Natural killer cell treated with Interleukin-12 subunit alpha and Interleukin-12 subunit beta and Interleukin-15 and Interleukin-18, amount 100 ng/mL, for 72 hours (primary cell): ENCODE results near the gene RPS6KB2. TPM values are rescaled to one million over a fixed set of nuclear protein-coding genes. Genes with fewer than 3 reads are reported as not detected.
A peak's percentile ranks its signal among the peaks of the same experiment; 100 is the strongest.
"Not testable (repeated sequence)": the region's sequence is repeated elsewhere in the genome, so short reads cannot be mapped to it uniquely, and the experiment has no call there.

Source experiments
- ATAC-seq, 2 donors: fragments of 150-1000 bp; cut with Tn5 transposase in 1 of 2; sonication (Bioruptor Pico), chemical (Tn5 transposase) in 1 of 2; 2 replicates each; pipeline ENCODE4 v1.10.0; 2021
- DNase-seq: peaks from one replicate; pipeline ENCODE4 v3.0.0; 2022; ENCODE audit warnings: low spot score
- H3K27ac Mint-ChIP-seq, 2 donors: 1 replicate in 1 of 2; 2 replicates in 1 of 2; pipeline ENCODE4 v1.8.0; 2022; ENCODE audit warnings: mixed read lengths in 2 of 2, mild to moderate bottlenecking in 1 of 2, moderate library complexity in 1 of 2
- H3K27me3 Mint-ChIP-seq, 2 donors: 1 replicate in 1 of 2; 2 replicates in 1 of 2; pipeline ENCODE4 v1.8.0; 2022; ENCODE audit warnings: mixed read lengths in 2 of 2
- H3K36me3 Mint-ChIP-seq: one replicate; pipeline ENCODE4 v1.8.0; 2022; ENCODE audit warnings: mixed read lengths
- H3K4me1 Mint-ChIP-seq, 2 donors: 1 replicate in 1 of 2; 2 replicates in 1 of 2; pipeline ENCODE4 v1.8.0; 2022; ENCODE audit warnings: low read depth in 2 of 2, mixed read lengths in 2 of 2, mild to moderate bottlenecking in 1 of 2
- H3K4me3 Mint-ChIP-seq: one replicate; pipeline ENCODE4 v1.8.0; 2022; ENCODE audit warnings: mixed read lengths
- H3K9me3 Mint-ChIP-seq: 2 replicates; pipeline ENCODE4 v1.8.0; 2022; ENCODE audit warnings: mixed read lengths
- total RNA-seq, 2 donors: library from RNA; stranded (reverse); gene quantifications; one replicate each; pipeline ENCODE4 v1.2.3, GENCODE V29; 2022

The RPS6KB2 gene
- total RNA-seq, 2 donors from 2014 or later, result 95.8 to 112 TPM

DNA sequence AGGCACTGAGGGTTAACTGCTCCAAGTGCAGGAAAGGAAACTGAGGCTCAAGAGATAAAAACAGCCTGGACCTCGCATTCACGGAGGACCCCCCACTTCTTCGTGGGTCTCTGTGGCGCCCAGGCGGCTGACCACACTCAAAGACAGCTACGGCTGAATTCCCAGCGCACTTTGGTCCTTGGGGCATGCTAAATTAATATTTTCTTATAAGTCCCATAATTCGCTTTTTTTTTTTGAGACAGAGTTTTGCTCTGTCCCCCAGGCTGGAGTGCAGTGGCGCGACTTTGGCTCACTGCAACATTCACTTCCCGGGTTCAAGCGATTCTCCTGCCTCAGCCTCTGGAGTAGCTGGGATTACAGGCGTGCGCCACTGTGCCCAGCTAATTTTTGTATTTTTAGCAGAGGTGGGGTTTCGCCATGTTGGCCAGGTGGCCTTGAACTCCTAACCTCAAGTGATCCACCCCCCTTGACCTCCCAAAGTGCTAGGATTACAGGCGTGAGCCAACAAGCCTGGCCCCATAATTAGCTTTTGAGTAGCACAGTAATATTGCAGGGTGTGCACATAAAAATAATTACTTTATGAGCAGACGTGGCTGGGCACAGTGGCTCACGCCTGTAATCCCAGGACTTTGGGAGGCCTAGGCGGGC, 26.0 kb upstream of the RPS6KB2 start:
- not testable (repeated sequence) for H3K36me3 Mint-ChIP-seq, ATAC-seq

DNA sequence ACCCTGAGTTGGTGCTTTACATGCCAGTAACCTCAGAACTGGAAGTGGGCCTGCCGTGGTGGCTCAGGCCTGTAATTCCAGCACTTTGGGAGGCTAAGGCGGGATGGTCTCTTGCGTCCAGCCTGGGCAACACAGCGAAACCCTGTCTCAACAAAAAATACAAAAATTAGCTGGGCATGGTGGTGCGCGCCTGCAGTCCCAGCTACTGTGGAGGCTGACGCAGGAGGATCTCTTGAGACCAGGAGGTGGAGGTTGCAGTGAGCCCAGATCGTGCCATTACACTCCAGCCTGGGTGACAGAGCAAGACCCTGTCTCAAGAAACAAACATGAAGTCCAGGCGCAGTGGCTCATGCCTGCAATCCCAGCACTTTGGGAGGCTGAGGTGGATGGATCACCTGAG, 25.2 kb upstream of the RPS6KB2 start:
- not testable (repeated sequence) for H3K27me3 Mint-ChIP-seq, H3K36me3 Mint-ChIP-seq, ATAC-seq, DNase-seq, H3K9me3 Mint-ChIP-seq
- peak overlapping the region; percentile 97 for H3K27ac Mint-ChIP-seq
- H3K4me3 Mint-ChIP-seq, result peak overlapping the region; percentile 91
- peaks cover 36 to 41% of the 10 kb centered on the region in 2 donors for H3K4me1 Mint-ChIP-seq

More for the DNA sequence above, 26.0 kb upstream of the RPS6KB2 start:
- Mint-ChIP-seq H3K4me3 (peak overlapping the region; percentile 62), H3K27ac (peak overlapping the region; percentile 97), H3K4me1 (peaks cover 36 to 42% of the 10 kb centered on the region in 2 donors)
- H3K27me3 Mint-ChIP-seq, H3K9me3 Mint-ChIP-seq, DNase-seq: not testable (repeated sequence)

DNA sequence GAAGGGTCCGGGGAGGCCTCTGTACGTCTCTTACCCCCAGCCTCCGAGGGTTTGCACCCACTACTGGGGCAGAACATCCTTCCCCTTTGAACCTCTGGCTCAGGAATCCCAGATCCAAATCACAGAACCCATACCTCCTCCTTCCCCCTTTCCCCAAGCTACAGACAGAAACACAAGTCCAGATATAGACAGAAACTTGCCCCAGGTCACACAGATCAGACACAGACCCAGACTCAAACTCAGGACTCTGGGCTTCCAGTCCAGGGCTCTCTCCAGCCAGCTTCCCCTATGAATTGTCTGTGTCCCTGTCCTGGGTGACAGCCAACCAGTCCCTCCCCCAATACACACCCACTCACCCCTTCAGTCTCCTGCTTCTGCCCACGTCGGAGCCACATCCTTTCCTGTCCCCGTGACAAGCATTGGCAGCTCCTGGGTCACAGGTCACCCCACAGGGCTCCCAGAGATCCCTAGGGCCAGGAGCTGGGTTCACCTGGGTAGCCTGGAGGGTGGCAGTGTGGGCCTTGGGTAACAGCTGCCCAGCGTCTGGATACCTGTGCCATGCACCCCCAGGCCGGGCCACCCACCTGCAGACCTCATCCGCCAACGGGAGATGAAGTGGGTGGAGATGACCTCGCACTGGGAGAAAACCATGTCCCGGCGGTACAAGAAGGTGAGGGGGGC, 23.6 kb upstream of the RPS6KB2 start:
- H3K4me1 Mint-ChIP-seq, result peaks cover 42 to 45% of the 10 kb centered on the region in 2 donors
- no peaks in the 10 kb centered on the region for H3K9me3 Mint-ChIP-seq
- ATAC-seq, result no peak
- peak overlapping the region; percentile 91 for H3K4me3 Mint-ChIP-seq
- no peaks in the 10 kb centered on the region for H3K27me3 Mint-ChIP-seq
- peak overlapping the region; percentile 97 for H3K27ac Mint-ChIP-seq
- peaks cover 4% of the 10 kb centered on the region for H3K36me3 Mint-ChIP-seq
- no peak for DNase-seq

DNA sequence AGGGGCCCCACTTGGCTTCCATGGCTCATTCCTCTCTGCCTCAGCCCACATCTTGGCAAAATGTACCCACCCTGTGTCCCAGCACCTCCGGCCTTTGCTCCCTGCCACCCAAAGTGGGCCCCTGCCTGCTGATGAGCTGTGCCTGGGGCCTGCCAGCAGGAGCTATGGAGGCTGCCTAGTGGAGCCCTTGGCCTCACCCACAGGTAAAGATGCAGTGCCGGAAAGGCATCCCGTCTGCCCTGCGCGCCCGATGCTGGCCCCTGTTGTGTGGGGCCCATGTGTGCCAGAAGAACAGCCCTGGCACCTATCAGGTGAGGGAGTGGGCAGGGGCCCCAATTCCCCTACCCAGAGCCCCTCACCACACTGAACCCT, 23.1 kb upstream of the RPS6KB2 start:
- Mint-ChIP-seq H3K36me3 (peaks cover 4% of the 10 kb centered on the region), H3K4me3 (peak overlapping the region; percentile 91), H3K27ac (peak overlapping the region; percentile 97), H3K9me3 (no peaks in the 10 kb centered on the region), H3K27me3 (no peaks in the 10 kb centered on the region), H3K4me1 (peaks cover 44 to 48% of the 10 kb centered on the region in 2 donors)
- ATAC-seq, result no peak
- DNase-seq, result no peak

DNA sequence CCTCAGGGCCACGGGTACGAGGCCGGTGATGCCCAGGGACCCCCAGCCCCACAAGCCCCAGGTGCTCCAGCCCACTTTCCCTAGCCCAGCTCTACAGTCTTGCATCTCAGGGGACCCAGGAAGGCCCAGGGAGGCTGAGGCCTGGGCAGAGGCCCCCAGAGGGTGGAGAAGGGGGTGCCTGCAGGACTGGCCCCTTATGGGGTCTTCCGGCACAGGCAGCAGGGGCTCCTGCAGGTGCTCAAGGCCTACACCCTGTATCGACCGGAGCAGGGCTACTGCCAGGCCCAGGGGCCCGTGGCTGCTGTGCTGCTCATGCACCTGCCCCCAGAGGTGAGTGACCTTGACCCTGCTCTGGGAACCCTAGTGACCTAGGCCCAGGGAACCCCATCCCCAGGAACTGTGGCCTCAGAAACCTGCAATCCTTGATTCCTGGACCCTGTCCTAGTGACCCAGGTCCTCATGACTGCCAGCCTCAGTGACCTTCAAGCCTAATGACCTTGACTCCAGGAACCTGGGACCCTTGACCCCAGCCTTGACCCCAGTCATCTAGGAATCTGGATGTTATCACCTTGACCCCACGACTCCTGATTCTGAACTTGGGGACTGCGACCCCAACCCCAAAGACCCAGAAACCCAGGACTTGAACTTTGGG, 22.5 kb upstream of the RPS6KB2 start:
- Mint-ChIP-seq H3K9me3 (no peaks in the 10 kb centered on the region), H3K36me3 (no peaks in the 10 kb centered on the region), H3K4me3 (peak overlapping the region; percentile 91), H3K4me1 (peaks cover 45 to 47% of the 10 kb centered on the region in 2 donors), H3K27ac (peak overlapping the region; percentile 97), H3K27me3 (no peaks in the 10 kb centered on the region)
- no peak for ATAC-seq
- no peak for DNase-seq

DNA sequence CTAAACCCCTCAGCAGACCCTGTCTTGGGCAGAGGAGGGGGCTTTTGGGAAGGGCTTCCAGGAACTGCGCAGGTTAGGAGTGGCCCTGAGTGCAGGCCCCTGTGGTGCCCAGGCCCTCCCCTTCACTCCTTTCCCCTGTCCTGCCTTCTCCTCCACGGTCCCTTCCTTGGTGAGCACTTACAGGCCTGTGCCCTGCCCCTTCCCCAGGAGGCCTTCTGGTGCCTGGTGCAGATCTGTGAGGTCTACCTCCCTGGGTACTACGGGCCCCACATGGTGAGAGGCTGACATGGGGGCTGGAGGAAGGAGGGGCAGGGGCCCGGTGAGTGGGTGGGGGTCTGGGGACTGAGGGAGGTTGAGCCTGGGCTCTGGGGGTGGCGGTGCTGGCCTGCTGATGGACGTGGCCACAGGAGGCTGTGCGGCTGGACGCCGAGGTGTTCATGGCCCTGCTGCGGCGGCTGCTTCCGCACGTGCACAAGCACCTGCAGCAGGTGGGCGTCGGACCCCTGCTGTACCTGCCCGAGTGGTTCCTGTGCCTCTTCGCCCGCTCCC, 21.8 kb upstream of the RPS6KB2 start:
- Mint-ChIP-seq H3K27me3 (no peaks in the 10 kb centered on the region), H3K4me3 (peak overlapping the region; percentile 83), H3K4me1 (peaks cover 49 to 50% of the 10 kb centered on the region in 2 donors)

DNA sequence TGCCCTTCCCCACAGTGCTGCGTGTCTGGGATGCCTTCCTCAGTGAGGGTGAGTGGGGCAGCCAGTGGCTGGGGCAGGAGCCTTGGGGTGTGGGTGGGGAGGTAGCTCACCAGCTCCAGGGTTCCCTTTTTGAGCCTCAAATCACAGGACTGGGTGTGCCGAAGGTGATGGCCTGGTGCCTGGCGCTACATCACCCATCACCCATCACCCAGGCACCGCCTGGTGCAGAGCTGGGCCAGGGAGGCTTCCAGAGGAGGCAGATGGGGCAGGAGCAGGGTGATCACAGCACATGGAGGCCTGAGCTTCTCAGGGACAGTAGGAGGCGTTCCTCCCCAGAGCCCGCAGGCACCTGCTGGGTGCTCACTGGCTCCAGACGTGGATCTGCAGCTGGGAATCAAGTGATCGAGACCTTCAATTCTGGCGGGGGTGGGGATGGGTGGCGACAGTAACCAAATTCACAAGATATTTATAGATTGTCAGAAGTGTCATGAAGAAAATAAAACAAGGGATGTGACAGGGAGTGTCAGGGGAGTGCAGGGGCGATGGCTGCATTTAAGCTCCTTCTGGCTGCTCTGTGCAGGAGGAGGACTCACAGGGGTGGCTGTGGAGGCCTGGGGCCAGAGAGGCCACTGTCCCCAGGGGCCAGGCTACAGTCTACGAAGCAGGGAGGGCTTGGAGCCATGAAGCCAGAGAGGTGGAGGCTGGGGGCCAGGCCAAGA, 21.2 kb upstream of the RPS6KB2 start:
- no peak for ATAC-seq
- Mint-ChIP-seq H3K36me3 (no peaks in the 10 kb centered on the region), H3K27me3 (no peaks in the 10 kb centered on the region), H3K27ac (peak overlapping the region; percentile 97), H3K9me3 (no peaks in the 10 kb centered on the region), H3K4me1 (peaks cover 50 to 54% of the 10 kb centered on the region in 2 donors), H3K4me3 (peak overlapping the region; percentile 83)
- no peak for DNase-seq

More for the DNA sequence above, 21.8 kb upstream of the RPS6KB2 start:
- DNase-seq (no peak), ATAC-seq (no peak)
- peak overlapping the region; percentile 97 for H3K27ac Mint-ChIP-seq
- no peaks in the 10 kb centered on the region for H3K9me3 Mint-ChIP-seq
- no peaks in the 10 kb centered on the region for H3K36me3 Mint-ChIP-seq

DNA sequence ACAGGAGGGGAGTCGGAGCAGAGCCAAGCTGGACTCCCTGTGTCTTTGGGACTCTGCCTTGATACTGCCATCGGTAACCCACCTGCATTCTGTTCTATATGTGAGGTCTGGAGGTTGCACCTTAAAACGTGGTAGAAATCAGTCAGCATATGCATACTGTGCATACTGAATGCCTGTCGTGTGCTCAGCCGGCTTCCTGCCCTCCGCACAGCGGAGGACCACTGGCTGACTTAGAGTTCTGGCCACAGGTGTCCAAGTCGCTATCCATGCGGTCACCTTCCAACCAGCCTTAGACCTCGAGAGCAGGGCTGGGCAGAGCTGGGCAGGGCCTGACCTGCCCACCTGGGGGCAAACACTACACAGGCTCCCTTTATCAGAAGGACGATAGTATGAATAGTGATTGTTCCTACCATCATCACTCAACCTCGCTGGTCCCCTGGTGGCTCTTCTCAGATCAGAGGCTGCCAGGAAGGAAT, 20.6 kb upstream of the RPS6KB2 start:
- Mint-ChIP-seq H3K27ac (peak overlapping the region; percentile 97), H3K4me1 (peaks cover 53 to 58% of the 10 kb centered on the region in 2 donors), H3K27me3 (no peaks in the 10 kb centered on the region), H3K9me3 (no peaks in the 10 kb centered on the region), H3K36me3 (no peaks in the 10 kb centered on the region), H3K4me3 (peak overlapping the region; percentile 83)
- DNase-seq (no peak), ATAC-seq (no peak)

DNA sequence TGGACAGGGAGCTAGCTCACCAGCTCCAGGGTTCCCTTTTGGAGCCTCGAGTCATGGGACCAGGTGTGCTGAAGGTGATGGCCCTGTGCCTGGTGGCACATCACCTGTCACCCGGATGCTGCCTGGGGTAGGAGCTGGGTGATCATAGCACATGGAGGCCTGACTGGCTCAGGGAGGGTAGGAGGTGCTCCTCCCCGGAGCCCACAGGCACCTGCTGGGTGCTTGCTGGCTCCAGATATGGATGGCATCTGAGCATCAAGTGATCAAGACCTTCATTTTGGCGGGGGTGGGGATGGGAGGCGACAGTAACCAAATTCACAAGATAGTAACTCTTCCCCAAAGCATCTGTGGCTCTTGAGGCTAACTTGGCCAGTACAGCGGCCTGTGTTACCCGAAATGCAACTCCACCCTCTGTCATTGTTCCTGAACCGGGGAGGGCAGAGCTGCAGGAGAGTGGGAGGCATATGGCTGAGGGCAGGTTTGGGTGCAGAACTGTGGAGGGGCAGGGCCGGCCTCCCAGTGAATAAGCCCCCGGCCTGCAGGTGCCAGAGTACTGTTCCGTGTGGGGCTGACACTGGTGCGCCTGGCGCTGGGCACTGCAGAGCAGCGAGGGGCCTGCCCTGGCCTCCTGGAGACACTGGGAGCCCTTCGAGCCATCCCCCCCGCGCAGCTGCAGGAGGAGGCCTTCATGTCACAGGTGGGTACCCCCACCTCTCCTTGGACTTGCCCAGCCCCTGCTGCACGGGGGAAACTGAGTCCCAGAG, 19.7 kb upstream of the RPS6KB2 start:
- peaks cover 56 to 61% of the 10 kb centered on the region in 2 donors for H3K4me1 Mint-ChIP-seq
- DNase-seq (no peak), ATAC-seq (peak; percentile 5 to 30)
- H3K9me3 Mint-ChIP-seq, result no peaks in the 10 kb centered on the region
- peak overlapping the region; percentile 83 for H3K4me3 Mint-ChIP-seq
- H3K27me3 Mint-ChIP-seq, result no peaks in the 10 kb centered on the region
- peak overlapping the region; percentile 97 for H3K27ac Mint-ChIP-seq
- H3K36me3 Mint-ChIP-seq, result no peaks in the 10 kb centered on the region

DNA sequence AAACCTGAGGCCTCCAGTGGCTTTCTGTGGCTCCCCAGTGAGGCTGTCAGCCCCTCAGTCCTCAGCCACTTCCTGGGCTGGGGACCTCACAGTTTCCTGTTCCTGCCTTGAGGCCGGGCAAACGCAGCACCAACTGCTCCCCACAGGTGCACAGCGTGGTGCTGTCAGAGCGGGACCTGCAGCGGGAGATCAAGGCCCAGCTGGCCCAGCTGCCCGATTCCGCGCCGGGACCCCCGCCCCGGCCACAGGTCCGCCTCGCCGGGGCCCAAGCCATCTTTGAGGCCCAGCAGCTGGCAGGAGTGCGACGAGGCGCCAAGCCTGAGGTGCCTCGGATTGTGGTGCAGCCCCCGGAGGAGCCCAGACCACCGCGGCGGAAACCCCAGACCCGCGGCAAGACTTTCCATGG, 19.0 kb upstream of the RPS6KB2 start:
- ATAC-seq (peak; percentile 81 to 84), DNase-seq (peak; percentile 83)
- peak overlapping the region; percentile 83 for H3K4me3 Mint-ChIP-seq
- H3K27me3 Mint-ChIP-seq, result no peaks in the 10 kb centered on the region
- no peaks in the 10 kb centered on the region for H3K9me3 Mint-ChIP-seq
- peaks cover 54 to 61% of the 10 kb centered on the region in 2 donors for H3K4me1 Mint-ChIP-seq
- H3K27ac Mint-ChIP-seq, result peak overlapping the region; percentile 97
- no peaks in the 10 kb centered on the region for H3K36me3 Mint-ChIP-seq

DNA sequence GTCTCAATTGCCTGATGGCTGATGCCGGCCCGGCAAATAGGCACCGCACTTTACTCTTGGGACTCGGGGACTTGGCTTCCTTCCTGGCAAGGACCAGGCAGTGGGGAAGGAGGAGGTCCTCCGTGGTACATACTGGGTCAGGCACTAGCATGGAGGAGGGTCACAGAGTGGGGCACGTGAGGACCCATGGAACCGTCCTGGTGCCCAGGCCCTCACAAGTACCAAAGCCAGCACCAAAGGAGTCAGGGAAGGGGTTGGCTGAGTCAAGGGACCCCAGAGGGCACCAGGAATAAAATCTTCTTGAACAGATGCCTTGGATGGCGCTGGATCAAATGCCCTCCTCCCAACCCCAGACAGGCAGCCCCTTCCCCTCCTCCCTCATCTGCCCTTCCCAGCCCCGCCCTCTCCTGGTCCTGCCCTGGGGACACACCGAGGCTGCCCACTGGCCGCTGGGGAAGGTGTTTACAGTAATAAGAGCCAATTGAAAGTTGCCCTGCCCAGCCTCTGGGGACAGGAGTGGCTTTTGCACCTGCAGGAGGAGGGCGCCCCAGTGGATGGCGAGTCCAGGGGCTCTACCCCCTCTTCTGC, 18.4 kb upstream of the RPS6KB2 start:
- DNase-seq (no peak), ATAC-seq (peak in 1 of 2 donors; percentile 2)
- Mint-ChIP-seq H3K4me1 (peaks cover 48 to 55% of the 10 kb centered on the region in 2 donors), H3K27ac (peak overlapping the region; percentile 97), H3K36me3 (no peaks in the 10 kb centered on the region), H3K4me3 (peak overlapping the region; percentile 75), H3K9me3 (no peaks in the 10 kb centered on the region), H3K27me3 (no peaks in the 10 kb centered on the region)

DNA sequence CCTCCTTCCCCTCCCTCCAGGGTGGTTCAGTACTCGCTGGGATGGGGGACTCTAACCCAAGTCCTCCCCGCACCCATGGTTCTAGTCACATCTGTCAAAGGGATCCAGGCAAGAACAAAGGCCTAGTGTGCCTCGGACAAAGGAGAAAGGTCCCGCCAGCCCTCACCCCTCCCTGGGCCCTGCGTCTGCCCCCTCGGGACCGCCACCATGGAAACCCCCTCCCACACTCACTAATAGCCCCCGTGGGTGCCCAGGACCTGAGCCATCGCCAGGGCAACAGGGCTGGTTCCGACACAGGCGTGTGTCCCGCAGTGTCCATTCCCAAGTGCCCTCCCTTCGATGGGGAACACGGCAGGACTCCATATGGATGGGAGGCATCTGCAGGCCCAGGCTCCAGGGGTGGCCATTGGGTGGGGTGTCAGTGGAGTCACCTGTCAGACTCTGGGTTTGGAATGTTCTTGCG, 17.9 kb upstream of the RPS6KB2 start:
- H3K27me3 Mint-ChIP-seq, result no peaks in the 10 kb centered on the region
- peak overlapping the region; percentile 75 for H3K4me3 Mint-ChIP-seq
- H3K9me3 Mint-ChIP-seq, result no peaks in the 10 kb centered on the region
- H3K27ac Mint-ChIP-seq, result peak overlapping the region; percentile 97
- ATAC-seq, result no peak
- DNase-seq, result no peak
- no peaks in the 10 kb centered on the region for H3K36me3 Mint-ChIP-seq
- H3K4me1 Mint-ChIP-seq, result peaks cover 45 to 51% of the 10 kb centered on the region in 2 donors
